Thoracic aorta (tissue), 2 donors: ENCODE measurements around the gene HDAC7. TPM values are rescaled to one million over a fixed set of nuclear protein-coding genes. Genes with fewer than 3 reads are reported as not detected.

ENCODE experiments used
- ATAC-seq: fragments of 150-250 bp; one replicate; pipeline ENCODE4 v1.8.0; 2017; ENCODE audit warnings: low read depth; ENCODE audit not compliant: insufficient number of reproducible peaks, low FRiP score
- DNase-seq: peaks from one replicate; pipeline ENCODE4 v3.0.0-alpha.2; 2020; ENCODE audit warnings: low spot score
- H3K27ac ChIP-seq, 2 donors: fragments of 200-600 bp; sonication (generic); 1 replicate in 1 of 2; 2 replicates in 1 of 2; pipeline ENCODE4 v1.5.1; 2016; ENCODE audit warnings: mild to moderate bottlenecking in 2 of 2, moderate library complexity in 2 of 2
- H3K27me3 ChIP-seq: fragments of 200-600 bp; sonication (generic); replicated peaks from 2 replicates; pipeline ENCODE4 v1.6.0; 2016; ENCODE audit warnings: mild to moderate bottlenecking; ENCODE audit not compliant: insufficient read depth
- H3K36me3 ChIP-seq: fragments of 200-600 bp; sonication (generic); one replicate; pipeline ENCODE4 v1.5.1; 2016
- H3K4me1 ChIP-seq, 2 donors: fragments of 200-600 bp; sonication (generic); 1 replicate in 1 of 2; 2 replicates in 1 of 2; pipeline versions ENCODE4 v1.5.1 to v1.6.0; 2016; ENCODE audit warnings: low read depth in 2 of 2, mild to moderate bottlenecking in 1 of 2; ENCODE audit not compliant: control insufficient read depth in 1 of 2
- H3K4me3 ChIP-seq: fragments of 200-600 bp; sonication (generic); 2 replicates; pipeline ENCODE4 v1.5.1; 2016; ENCODE audit warnings: mild to moderate bottlenecking
- H3K9me3 ChIP-seq: fragments of 200-600 bp; sonication (generic); 2 replicates; pipeline ENCODE4 v1.5.1; 2016
- CTCF ChIP-seq: fragments of 200-600 bp; sonication (generic); IDR thresholded peaks from one replicate; pipeline ENCODE4 v1.5.1; 2019; ENCODE audit warnings: antibody characterized with exemption
- total RNA-seq, 2 donors: library from RNA; depleted of rRNA; stranded (reverse); fragments of >200 nt; gene quantifications; one replicate each; pipeline versions ENCODE4 v1.1.0 to v1.2.3, GENCODE V29; 2016

The HDAC7 gene
- total RNA-seq, 2 donors from 2014 or later = 77.8 to 112 TPM

DNA sequence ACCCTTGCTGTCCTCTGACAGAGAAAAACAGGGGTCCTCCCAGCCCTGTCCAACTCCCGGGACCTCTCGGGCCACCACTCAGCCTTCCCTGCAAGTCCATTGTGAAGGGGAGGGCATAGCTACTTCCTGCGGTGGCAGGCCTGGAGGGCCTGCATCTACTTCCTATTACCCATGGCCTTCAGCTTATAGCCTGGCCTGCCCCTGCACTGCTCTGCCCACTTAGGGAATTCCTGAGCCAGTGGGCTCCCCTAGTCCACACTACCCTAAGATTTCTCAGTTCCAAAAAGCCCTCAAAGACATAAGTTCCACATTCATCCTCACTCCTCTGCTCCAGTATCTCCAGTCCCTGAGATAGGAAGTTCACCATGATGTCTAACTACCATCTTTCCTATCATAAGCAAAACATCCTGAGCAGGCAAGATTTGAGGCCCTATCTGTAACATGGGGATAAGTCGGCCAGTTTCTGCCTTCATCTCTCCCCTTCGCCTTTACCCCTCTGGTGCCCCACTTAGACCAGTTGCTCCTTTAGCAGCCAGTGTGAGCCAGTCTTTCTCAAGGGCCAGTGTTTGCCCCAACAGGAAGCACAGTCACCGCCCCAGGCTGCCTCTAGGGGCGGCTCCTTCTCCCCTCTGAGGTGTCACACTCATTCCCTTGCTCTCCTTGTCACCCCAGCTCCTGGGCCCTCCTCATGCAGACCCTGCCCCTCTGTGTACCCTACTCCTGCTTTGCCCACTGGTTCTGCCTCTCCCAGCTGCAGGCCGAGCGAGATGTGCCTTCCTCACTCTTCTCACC, 10.9 kb downstream of the HDAC7 start:
- no peak for TF ChIP-seq CTCF
- Histone ChIP-seq H3K27me3 (no peaks in the 10 kb centered on the region), H3K36me3 (no peaks in the 10 kb centered on the region), H3K4me3 (peak overlapping the region; percentile 40), H3K9me3 (no peaks in the 10 kb centered on the region), H3K27ac (peak overlapping the region; percentile 98 to 99), H3K4me1 (peaks cover 77 to 98% of the 10 kb centered on the region in 2 donors)
- ATAC-seq = no peak
- no peak for DNase-seq

DNA sequence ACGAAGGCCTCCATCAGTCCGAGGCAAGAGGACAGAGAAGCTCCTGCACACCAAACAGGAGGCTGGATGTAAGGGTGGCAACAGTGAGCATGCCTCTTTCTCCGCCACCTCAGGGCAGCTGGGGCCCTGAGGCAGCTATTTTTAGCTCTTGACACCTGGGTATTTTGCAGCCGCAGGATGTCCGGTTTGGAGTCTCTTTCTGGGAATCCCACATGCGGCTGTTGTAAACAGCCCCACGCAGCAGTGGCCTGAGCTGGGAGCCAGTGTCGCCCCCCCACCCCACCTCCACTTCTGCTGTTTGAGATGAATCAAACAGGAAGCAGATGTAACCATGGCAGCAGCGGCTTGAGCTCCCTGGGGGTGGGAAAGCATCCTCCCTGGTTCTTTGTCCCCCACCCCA, 11.7 kb downstream of the HDAC7 start:
- no peaks in the 10 kb centered on the region for H3K9me3 ChIP-seq
- H3K4me1 ChIP-seq = peaks cover 78 to 98% of the 10 kb centered on the region in 2 donors
- H3K4me3 ChIP-seq = peak overlapping the region; percentile 40
- DNase-seq (no peak), ATAC-seq (no peak)
- H3K27ac ChIP-seq = peak overlapping the region; percentile 98 to 99
- no peaks in the 10 kb centered on the region for H3K27me3 ChIP-seq
- H3K36me3 ChIP-seq = no peaks in the 10 kb centered on the region
- no peak for TF ChIP-seq CTCF

DNA sequence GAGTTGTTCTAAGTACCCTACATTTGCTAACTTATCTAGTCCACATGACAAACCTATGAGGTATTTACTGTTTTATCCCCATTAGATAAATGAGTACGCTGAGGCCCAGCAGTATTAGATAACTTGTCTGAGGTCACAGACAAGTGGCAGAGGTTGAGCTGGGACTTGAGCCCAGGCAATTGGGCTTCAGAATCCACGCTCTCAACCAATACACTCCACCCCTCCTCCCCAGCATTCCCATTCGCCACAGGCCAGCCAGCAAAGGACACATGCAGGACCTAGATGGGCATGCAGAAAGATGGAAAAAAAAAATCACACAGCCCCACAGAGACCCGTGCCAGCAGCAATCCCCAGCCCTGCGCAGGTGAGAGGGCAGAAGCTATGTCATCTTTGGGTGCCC, 12.4 kb downstream of the HDAC7 start:
- H3K27me3 ChIP-seq = no peaks in the 10 kb centered on the region
- no peaks in the 10 kb centered on the region for H3K9me3 ChIP-seq
- no peaks in the 10 kb centered on the region for H3K36me3 ChIP-seq
- ATAC-seq = no peak
- no peak for TF ChIP-seq CTCF
- no peak for DNase-seq
- no peak overlapping the region for H3K4me3 ChIP-seq
- peak overlapping the region; percentile 98 to 99 for H3K27ac ChIP-seq
- peaks cover 85 to 100% of the 10 kb centered on the region in 2 donors for H3K4me1 ChIP-seq

- peaks cover 86 to 100% of the 10 kb centered on the region in 2 donors for H3K4me1 ChIP-seq
Measured at GRCh38 chr12:47805417-47805816, 14.3 kb downstream of the HDAC7 start.

GRCh38 chr12:47804171-47804570, 15.5 kb downstream of the HDAC7 start:
- Histone ChIP-seq H3K4me1 (peaks cover 86 to 100% of the 10 kb centered on the region in 2 donors), H3K27ac (peak overlapping the region; percentile 66 to 69), H3K4me3 (no peak overlapping the region), H3K27me3 (no peaks in the 10 kb centered on the region), H3K36me3 (no peaks in the 10 kb centered on the region), H3K9me3 (no peaks in the 10 kb centered on the region)
- no peak for TF ChIP-seq CTCF
- DNase-seq (no peak), ATAC-seq (no peak)

More at GRCh38 chr12:47805417-47805816, 14.3 kb downstream of the HDAC7 start:
- DNase-seq = no peak
- ATAC-seq = no peak
- TF ChIP-seq CTCF = no peak
- Histone ChIP-seq H3K9me3 (no peaks in the 10 kb centered on the region), H3K4me3 (no peak overlapping the region), H3K27ac (peak overlapping the region; percentile 66 to 69), H3K36me3 (no peaks in the 10 kb centered on the region), H3K27me3 (no peaks in the 10 kb centered on the region)
